Panc1 (cell line): ENCODE data around the gene KIF26A.

ENCODE experiments used
- CTCF ChIP-seq: fragments of 450-650 bp; IDR thresholded peaks from 2 replicates; pipeline ENCODE4 v1.5.1; 2017; ENCODE audit warnings: mild to moderate bottlenecking
- POLR2AphosphoS5 ChIP-seq: IDR thresholded peaks from 2 replicates; pipeline ENCODE4 v1.6.1; 2012; ENCODE audit warnings: mild to moderate bottlenecking, low read depth, low read length, moderate library complexity
- REST ChIP-seq, 2 experiments: IDR thresholded peaks; 2 replicates each; pipeline ENCODE4 v1.6.1; 2011 to 2012; ENCODE audit warnings: low read depth in 2 of 2, control low read depth in 1 of 2, low read length in 1 of 2, mild to moderate bottlenecking in 1 of 2, moderate library complexity in 1 of 2; ENCODE audit not compliant: insufficient read depth in 1 of 2
- SIN3A ChIP-seq: IDR thresholded peaks from 2 replicates; pipeline ENCODE4 v1.6.1; 2012; ENCODE audit warnings: low read depth, mild to moderate bottlenecking, low read length, moderate library complexity, borderline replicate concordance; ENCODE audit not compliant: insufficient read depth
- TCF7L2 ChIP-seq: IDR thresholded peaks from 2 replicates; pipeline ENCODE4 v1.6.1; 2011; ENCODE audit warnings: mild to moderate bottlenecking, low read depth, low read length, inconsistent platforms

GRCh38 chr14:104152686-104153393 is 14.5 kb downstream of the KIF26A start:
- no peak for TF ChIP-seq CTCF
- TF ChIP-seq POLR2AphosphoS5: no peak
- TF ChIP-seq TCF7L2: no peak
- TF ChIP-seq REST (IDR thresholded peaks at IDR 0.05; ENCODE audit: insufficient read depth in 1 of 2, low read depth in 2 of 2, low read length in 1 of 2): no peak
- TF ChIP-seq SIN3A: no peak
